Ishikawa (cell line): ENCODE data around the gene KCNJ3.

Source experiments
- CREB1 ChIP-seq: IDR thresholded peaks from 2 replicates; pipeline ENCODE4 v1.6.1; 2012; ENCODE audit warnings: low read depth
- EGR1 ChIP-seq: IDR thresholded peaks from 2 replicates; pipeline ENCODE4 v1.6.1; 2012
- EP300 ChIP-seq: IDR thresholded peaks from 2 replicates; pipeline ENCODE4 v1.6.1; 2012; ENCODE audit warnings: borderline replicate concordance
- NFIC ChIP-seq: IDR thresholded peaks from 2 replicates; pipeline ENCODE4 v1.6.1; 2012
- RAD21 ChIP-seq: IDR thresholded peaks from 2 replicates; pipeline ENCODE4 v1.6.1; 2012; ENCODE audit warnings: low read depth
- TCF12 ChIP-seq: IDR thresholded peaks from 2 replicates; pipeline ENCODE4 v1.6.1; 2012; ENCODE audit warnings: low read depth
- YY1 ChIP-seq: IDR thresholded peaks from 2 replicates; pipeline ENCODE4 v1.6.1; 2012; ENCODE audit warnings: low read depth
- TF ChIP-seq, protein P1 (sequence below): IDR thresholded peaks from 2 replicates; pipeline ENCODE4 v1.6.1; 2012

DNA sequence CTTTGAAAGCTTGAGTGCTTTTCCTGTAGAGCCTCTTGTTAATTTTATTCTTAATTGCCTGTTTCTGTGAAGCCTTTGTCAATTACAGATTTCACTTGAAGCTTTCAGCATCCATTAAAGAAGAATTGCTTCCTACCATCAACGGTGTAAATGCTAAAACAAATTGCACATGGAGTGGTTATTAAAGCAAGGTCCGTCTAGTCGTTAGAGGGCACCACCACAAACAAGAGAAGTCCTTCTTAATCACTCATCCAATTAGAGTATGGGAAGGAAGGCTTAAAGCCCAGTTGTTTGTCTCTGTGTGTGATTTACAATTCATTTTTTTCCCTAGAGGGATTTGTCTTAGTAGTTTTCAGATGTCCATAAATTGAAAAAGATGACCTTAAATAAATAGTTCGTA lies 1.6 kb downstream of the KCNJ3 start:
- TF ChIP-seq RAD21 (no peak), TCF12 (no peak), YY1 (no peak), EP300 (no peak), NFIC (no peak), CREB1 (no peak), EGR1 (no peak)
- TF ChIP-seq, protein P1, sequence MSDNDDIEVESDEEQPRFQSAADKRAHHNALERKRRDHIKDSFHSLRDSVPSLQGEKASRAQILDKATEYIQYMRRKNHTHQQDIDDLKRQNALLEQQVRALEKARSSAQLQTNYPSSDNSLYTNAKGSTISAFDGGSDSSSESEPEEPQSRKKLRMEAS, result no peak
